Inferior parietal cortex (tissue), 1 donor: ENCODE results near the gene SORCS2.

ENCODE experiments used
- DNase-seq: peaks from one replicate; pipeline ENCODE4 v3.0.0-alpha.2; 2016; ENCODE audit errors: extremely low spot score

The SORCS2 gene

GRCh38 chr4:7472442-7473013, 280.2 kb downstream of the SORCS2 start:
- DNase-seq = no peak

GRCh38 chr4:7473081-7473480, 280.7 kb downstream of the SORCS2 start:
- no peak for DNase-seq

DNA sequence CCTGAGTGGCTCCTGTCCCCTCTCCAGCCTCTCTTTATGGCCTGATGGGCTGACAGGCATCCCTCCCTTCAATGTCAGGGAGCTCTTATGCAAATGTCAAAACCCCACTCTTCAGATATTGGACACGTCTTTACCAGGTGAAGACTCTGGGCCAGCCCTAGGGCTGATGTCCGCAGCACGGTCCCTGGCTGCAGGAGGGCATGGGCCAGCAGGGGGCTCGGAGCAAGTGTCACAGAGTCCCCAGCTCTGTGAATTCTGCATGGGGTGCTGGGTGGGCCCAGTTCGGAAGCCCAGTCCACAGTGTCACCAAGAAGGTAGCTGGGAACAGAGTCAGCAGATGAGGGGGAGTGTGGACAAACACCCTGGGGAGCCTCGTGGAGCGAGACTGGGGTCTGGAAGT, 282.0 kb downstream of the SORCS2 start:
- no peak for DNase-seq

DNA sequence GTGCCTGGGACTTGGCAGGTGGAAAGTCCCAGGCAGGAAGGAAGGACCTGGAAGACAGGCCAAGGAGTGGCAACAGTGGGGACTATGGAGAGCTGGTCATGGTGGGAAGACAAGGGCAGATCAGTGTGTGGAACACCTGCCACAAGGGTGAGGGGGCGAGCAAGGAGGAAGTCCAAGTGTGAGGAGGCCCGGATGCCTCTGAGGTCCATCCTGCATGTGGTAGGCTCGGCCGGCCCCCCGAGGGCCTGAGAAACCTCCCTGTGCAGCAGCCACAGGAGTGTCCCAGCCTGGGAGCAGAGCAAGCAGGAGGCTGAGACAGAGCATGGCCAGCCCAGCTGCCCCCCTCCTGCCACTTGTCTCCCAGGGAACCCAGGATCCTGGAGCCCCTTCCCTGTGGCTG, 282.9 kb downstream of the SORCS2 start:
- DNase-seq = no peak

DNA sequence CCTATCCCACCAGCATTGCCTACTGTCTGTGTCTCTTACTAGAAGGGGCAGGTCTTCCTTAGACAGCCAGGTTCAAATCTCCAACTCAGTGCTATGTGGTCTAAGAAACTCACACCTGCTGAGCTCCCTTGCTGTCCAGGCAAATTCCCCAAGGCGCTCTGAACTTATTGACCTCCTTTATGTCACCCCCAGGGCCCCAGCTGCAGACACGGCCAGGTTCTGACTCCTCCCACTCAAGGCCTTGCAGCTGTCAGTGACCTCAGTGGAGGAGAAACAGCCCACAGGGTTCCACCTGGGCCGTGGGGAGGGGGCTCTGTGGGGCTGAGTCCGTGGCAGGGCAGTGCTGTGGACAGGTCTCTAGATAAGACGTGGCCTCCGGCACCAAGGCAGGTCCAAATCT, 284.5 kb downstream of the SORCS2 start:
- DNase-seq = no peak

DNA sequence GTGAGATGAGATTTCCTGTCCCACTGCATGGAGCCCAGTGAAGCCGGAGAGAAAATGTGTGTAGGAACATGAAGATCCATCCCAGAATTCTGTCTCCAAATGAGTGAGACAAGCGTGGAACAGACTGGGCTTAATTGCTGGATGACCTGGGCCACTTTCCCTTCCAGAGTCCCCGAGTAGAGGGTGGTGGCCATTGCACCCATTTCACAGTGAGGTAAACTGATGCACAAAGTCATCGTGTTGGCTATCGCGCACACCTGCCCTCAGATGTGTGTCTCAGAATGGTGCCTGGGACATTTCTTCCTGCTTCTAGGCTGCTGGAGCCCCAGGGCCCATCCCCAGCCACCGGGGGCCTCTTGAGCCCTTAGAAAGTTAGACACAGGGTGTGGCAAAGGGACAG, 285.4 kb downstream of the SORCS2 start:
- no peak for DNase-seq

- no peak for DNase-seq
Observed at GRCh38 chr4:7478665-7479064, 286.3 kb downstream of the SORCS2 start.

DNA sequence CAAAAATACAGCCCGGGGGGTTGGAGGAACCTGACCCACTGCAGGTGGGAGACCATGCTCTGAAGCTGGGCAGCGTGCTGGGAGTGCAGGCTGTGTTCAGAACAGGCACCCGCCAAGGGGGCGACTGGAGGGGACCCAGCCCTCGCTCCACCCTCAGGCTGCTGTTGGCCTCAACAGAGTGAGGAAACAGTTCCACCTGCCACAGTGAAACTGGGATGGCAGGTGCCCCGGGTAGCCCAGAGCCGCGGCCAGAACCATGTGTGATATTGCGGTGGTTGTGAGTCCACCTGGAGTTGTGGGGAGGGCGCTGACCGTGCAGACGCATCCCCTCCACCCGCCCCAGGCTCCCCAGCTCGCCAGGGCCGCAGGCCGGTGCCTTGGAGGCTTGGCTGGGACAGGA, 288.1 kb downstream of the SORCS2 start:
- no peak for DNase-seq

DNA sequence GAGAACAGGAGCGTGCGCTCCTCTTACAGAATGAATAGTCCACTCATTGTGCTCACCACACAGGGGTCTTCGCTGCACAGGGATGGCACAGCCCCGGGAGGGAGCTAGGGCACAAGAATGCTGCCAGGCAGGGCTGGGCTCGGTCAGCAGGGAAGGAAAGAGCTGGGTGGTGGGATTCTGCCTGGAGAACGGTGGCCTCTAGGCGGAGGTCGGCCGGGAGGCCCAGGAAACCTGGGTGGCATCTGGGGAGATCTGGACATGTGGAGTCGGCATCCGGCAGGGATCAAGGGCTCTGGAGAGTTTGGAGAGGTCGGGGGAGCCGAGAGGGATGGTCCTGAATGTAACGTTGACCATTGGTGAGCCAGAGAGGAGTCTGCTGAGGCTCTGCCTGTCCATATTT, 288.9 kb downstream of the SORCS2 start:
- no peak for DNase-seq

DNA sequence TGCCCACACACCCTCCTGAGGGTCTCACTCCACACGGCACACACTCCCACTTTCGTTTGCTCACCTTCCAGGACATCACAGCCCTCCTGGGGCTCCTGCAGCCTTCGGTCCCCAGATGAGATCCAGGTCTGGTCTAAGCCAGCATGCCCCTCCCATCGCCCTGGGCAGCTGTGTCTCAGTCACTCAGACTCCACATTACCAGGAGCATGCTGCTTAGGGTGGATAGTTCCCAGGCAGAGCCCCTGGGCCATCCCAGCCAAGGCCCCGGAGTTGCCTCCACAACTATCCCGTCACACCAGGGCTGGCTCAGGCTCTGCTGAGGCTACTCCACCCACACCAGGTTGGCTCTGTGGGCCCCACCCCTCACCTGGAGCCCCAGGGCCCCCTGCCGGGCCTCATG, 292.8 kb downstream of the SORCS2 start:
- DNase-seq = no peak

GRCh38 chr4:7486101-7486500, 293.8 kb downstream of the SORCS2 start:
- no peak for DNase-seq

DNA sequence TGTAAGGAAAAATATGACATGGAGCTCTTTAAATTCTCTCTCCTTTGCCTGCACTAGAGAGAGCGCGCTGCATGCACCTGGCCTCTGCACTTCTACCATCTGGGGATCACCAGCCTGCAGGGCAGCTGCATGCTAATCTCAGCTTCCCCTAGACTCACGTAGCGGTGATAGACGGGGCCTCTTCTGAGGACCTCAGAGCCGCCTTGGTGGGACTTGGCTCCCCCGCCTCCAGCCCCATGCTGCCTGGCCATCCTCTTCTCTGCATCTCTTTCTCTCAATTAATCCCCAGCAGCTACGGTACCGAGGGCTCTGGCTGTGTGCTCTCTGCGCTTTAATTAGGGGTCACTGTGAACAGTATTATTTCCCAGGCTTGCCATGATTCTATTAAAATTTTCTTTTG, 295.2 kb downstream of the SORCS2 start:
- no peak for DNase-seq

DNA sequence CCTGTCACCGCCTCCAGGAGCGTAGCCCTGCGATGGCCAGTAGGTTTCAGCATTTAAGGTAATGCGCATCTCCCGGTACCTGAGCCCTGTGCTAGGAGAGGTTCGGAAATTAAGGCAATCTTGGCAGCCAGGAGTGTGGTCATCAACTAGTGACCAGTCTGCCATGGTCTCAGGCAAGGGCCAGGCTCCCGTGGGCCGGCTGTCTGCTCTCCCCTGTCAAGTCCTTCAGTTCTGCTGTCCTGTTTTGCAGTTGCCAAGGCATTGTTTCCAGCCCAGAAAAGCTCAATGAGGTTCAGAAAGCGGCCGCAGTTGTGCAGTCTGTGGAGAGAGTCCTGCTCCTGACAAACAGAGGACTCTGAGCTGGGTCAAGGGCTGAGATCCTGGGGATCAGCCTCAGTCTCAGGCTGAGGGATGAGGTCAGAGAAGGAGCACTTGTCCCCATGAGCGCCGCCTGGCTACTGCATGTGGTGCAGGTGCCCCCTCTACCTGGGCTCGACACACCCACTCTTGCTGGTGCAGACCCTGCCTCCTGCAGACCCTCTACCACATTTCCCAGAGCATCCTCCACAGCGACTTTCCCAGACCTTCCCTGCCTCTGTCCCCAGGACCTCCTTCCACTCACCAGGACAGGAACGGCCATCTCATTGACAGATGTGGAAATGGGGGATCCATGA, 295.8 kb downstream of the SORCS2 start:
- no peak for DNase-seq

DNA sequence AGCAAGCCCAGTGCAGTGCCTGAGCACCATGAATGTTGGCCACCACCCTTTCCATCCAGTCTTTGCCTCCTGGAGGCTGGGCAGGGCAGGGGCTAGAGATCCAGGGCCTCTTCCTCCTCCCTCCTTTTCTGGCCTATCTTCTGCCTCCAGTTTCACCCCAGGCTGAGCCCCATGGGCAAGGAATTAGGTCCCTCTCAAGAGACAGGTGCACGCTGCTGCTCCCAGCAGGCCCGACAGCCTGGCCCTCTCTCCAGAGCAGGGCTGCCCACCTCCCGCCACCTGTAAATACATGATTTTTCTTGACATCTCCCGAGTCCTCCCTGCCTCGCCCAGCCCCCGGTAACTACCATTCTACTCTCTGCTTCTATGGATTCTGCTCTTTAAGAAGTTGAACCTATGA, 299.6 kb downstream of the SORCS2 start:
- no peak for DNase-seq

DNA sequence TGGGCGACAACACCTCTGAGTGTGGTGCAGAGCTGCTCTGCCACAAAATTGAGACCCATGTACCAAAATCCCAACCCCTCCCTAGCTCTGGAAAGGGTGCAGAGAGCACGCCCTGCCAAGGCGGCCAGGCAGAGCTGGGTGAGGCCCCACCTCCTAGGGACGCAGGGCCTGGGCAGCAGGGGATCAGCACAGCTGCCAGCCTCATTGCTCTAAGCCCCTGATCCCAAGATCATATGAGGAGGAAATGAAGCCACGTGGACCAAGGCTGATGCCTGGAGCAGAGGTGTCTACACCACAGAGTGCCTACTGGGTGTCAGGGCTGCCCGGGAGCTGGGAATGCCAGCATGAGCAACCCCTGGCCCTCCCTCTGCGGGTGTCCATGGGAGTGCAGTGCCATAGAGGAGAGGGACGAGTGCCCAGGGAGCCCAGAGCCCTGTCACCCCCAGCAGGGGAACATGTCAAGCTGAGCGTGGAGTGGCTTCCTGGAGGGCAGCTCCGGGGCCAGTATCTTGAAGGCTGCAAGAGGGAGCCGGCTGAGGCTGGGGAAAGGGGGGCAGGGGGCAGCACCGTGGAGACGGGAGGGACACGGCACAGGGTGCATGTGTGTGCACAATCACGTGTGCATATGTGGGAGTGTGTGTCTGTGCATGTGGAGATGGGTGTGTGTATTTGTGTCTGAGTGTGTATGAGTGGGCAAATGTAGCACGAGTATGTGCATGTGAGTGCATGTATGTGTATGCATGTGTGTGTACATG, 306.3 kb downstream of the SORCS2 start:
- DNase-seq = no peak

DNA sequence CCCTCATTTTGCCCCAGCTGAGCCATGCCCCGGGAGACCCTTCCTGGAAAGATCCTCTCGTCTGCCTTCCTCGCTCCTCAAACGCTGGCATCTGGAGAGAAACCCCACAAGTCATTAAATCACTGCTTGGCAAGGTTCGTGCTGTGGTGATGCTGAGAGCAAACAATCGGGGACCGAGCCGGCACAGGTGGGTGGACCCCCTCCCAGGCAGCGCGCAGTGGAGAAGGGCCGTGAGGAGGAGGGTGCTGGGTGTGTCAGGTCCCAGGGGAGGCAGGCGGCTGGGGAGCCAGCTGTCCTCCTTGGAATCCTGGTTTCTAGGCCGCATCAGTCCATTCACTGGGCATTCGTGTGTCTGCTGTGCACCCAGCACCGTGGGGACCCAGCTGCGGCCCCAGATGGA, 307.3 kb downstream of the SORCS2 start:
- DNase-seq = no peak

DNA sequence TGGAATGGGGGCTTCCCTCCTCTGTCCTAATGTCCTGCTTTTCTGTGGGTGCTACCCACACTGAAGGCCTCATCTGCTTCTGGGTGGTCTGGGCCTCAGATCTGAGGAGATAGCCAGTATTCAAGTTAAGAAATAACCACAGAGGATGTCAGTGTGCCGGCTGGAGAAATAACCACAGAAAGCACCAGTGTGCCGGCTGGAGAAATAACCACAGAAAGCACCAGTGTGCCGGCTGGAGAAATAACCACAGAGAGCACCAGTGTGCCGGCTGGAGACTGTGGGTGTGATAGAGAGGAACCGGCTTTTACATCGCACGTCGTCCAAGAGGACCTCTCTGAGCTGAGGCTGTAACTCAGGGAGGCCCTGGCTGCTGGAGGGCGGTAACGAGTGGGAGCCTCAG, 308.1 kb downstream of the SORCS2 start:
- DNase-seq = no peak

GRCh38 chr4:7501314-7501713, 309.0 kb downstream of the SORCS2 start:
- DNase-seq = no peak

DNA sequence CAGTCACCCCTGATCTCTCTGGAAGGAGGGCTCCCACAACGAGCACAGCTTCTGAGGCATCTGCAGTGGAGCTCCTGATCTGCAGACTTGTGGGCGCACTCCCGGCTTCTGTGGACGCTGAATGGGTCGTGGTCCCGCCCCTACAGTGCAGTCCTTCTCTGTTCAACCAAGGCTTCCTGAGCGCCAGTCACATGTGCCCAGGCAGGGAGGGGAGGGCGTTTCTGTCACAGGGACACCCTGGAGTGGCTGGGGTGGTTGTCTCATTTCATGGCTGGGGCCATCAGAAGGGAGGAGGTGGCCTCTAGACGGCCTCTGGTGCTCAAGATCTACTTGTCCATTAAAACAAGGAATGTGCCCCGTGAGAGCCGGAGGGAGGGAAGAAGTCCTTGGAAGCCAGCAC, 309.5 kb downstream of the SORCS2 start:
- no peak for DNase-seq

- no peak for DNase-seq
Observed at GRCh38 chr4:7503559-7504249, 311.4 kb downstream of the SORCS2 start.

- no peak for DNase-seq
Observed at GRCh38 chr4:7505116-7505900, 313.0 kb downstream of the SORCS2 start.

DNA sequence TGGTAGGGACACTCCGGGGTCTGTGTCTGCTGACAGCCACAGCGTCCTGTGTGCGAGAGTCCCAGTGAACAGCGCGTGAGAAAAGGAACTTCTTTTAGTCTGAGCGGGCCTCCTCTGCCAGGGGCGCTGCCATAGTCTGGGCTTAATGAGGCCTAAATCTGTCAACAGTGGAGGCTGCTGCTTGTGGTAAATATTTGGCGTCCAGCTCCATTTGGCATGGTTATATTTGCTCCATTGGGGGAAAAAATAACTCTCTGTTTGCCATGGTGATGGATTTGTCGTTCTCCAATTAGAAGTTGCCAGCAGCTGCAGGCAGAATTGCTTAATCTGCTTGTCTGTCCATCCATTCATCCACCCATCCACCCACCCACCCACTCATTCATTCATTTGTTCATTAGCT, 313.8 kb downstream of the SORCS2 start:
- no peak for DNase-seq
